GM23338 (cell line): ENCODE measurements around the gene NAPB. TPM values are rescaled to one million over a fixed set of nuclear protein-coding genes. Genes with fewer than 3 reads are reported as not detected.

ENCODE experiments used
- ATAC-seq: fragments of 200-7000 bp; cut with Tn5 transposase; 3 replicates; pipeline ENCODE4 v1.9.1; 2020
- DNase-seq: peaks from one replicate; pipeline ENCODE4 v3.0.0-alpha.2; 2015; ENCODE audit warnings: low spot score
- H2AFZ ChIP-seq: fragments of 200-600 bp; sonication (generic); 2 replicates; pipeline ENCODE4 v1.8.0; 2016; ENCODE audit warnings: antibody characterized with exemption, mild to moderate bottlenecking, moderate library complexity
- H3F3A ChIP-seq: fragments of 200-600 bp; sonication (generic); replicated peaks from 2 replicates; pipeline ENCODE4 v1.8.0; 2017; ENCODE audit warnings: antibody characterized with exemption, mixed run types, low read depth
- H3K27ac ChIP-seq: fragments of 200-600 bp; sonication (generic); 2 replicates; pipeline ENCODE4 v1.6.1; 2016; ENCODE audit warnings: low read depth
- H3K27me3 ChIP-seq: fragments of 200-600 bp; sonication (generic); 2 replicates; pipeline ENCODE4 v1.8.0; 2016; ENCODE audit warnings: mild to moderate bottlenecking, mixed run types, moderate library complexity; ENCODE audit not compliant: insufficient read depth
- H3K36me3 ChIP-seq: fragments of 200-600 bp; sonication (generic); 2 replicates; pipeline ENCODE4 v1.8.0; 2016; ENCODE audit warnings: mild to moderate bottlenecking; ENCODE audit not compliant: insufficient read depth
- H3K4me1 ChIP-seq: fragments of 200-600 bp; sonication (generic); 2 replicates; pipeline ENCODE4 v1.8.0; 2016; ENCODE audit warnings: mild to moderate bottlenecking, moderate library complexity; ENCODE audit not compliant: insufficient read depth
- H3K4me2 ChIP-seq: fragments of 200-600 bp; sonication (generic); 2 replicates; pipeline ENCODE4 v1.7.1; 2017; ENCODE audit warnings: mixed run types
- H3K4me3 ChIP-seq: fragments of 200-600 bp; sonication (generic); 2 replicates; pipeline ENCODE4 v1.6.1; 2016; ENCODE audit warnings: mixed run types
- H3K79me2 ChIP-seq: fragments of 200-600 bp; sonication (generic); replicated peaks from 2 replicates; pipeline ENCODE4 v1.8.0; 2017; ENCODE audit warnings: mild to moderate bottlenecking; ENCODE audit not compliant: insufficient read depth
- H3K9me2 ChIP-seq: fragments of 200-600 bp; sonication (generic); 2 replicates; pipeline ENCODE4 v1.8.0; 2017; ENCODE audit not compliant: insufficient read depth
- H4K20me1 ChIP-seq: fragments of 200-600 bp; sonication (generic); replicated peaks from 2 replicates; pipeline ENCODE4 v1.8.0; 2017; ENCODE audit warnings: mild to moderate bottlenecking; ENCODE audit not compliant: insufficient read depth
- H3K27ac Mint-ChIP-seq: 2 replicates; pipeline ENCODE4 v1.8.0; 2020; ENCODE audit warnings: inconsistent platforms, mild to moderate bottlenecking, moderate library complexity, mixed read lengths
- H3K27me3 Mint-ChIP-seq: 3 replicates; pipeline ENCODE4 v1.8.0; 2022; ENCODE audit warnings: low read depth, mild to moderate bottlenecking, moderate library complexity, mixed read lengths, inconsistent platforms; ENCODE audit not compliant: insufficient read depth, poor library complexity
- H3K36me3 Mint-ChIP-seq: 3 replicates; pipeline ENCODE4 v1.8.0; 2021; ENCODE audit warnings: low read depth, mild to moderate bottlenecking, inconsistent platforms, moderate library complexity, mixed read lengths
- H3K4me1 Mint-ChIP-seq: 3 replicates; pipeline ENCODE4 v1.8.0; 2020; ENCODE audit warnings: mild to moderate bottlenecking, inconsistent platforms, mixed read lengths
- H3K4me3 Mint-ChIP-seq: 3 replicates; pipeline ENCODE4 v1.8.0; 2021; ENCODE audit warnings: moderate library complexity, mild to moderate bottlenecking, inconsistent platforms, mixed read lengths
- H3K9me3 Mint-ChIP-seq: 3 replicates; pipeline ENCODE4 v1.8.0; 2020; ENCODE audit warnings: moderate library complexity, mild to moderate bottlenecking, inconsistent platforms, mixed read lengths
- EZH2 ChIP-seq: fragments of 200-600 bp; sonication (generic); IDR thresholded peaks from one replicate; pipeline ENCODE4 v1.8.0; 2017; ENCODE audit warnings: antibody characterized with exemption, mild to moderate bottlenecking, low read depth; ENCODE audit not compliant: unreplicated experiment
- JUNB ChIP-seq: IDR thresholded peaks from one replicate; pipeline ENCODE4 v1.6.1; 2016; ENCODE audit warnings: antibody characterized with exemption; ENCODE audit not compliant: unreplicated experiment
- STAT1 ChIP-seq: IDR thresholded peaks from one replicate; pipeline ENCODE4 v1.6.1; 2016; ENCODE audit warnings: antibody characterized with exemption; ENCODE audit not compliant: unreplicated experiment
- polyA plus RNA-seq: library from polyadenylated mRNA; unstranded; fragments of >200 nt; fragmentation: Nextera tagmentation; extraction: Ambion mirVana; gene quantifications from 2 replicates; pipeline ENCODE4 v1.2.1, GENCODE V29; 2016
- total RNA-seq: library from RNA; depleted of rRNA; stranded (reverse); fragments of >200 nt; shearing (Covaris generic); gene quantifications from 2 replicates; pipeline ENCODE4 v1.2.3, GENCODE V29; 2014
- TF ChIP-seq, protein P1 (sequence below): IDR thresholded peaks from one replicate; pipeline ENCODE4 v1.6.1; 2018; ENCODE audit warnings: antibody characterized with exemption; ENCODE audit not compliant: unreplicated experiment
- TF ChIP-seq, protein P2 (sequence below): fragments of 250-450 bp; sonication (Bioruptor Pico); IDR thresholded peaks from 2 replicates; pipeline ENCODE4 v1.5.0; 2020; ENCODE audit warnings: mild to moderate bottlenecking, moderate library complexity

The NAPB gene
- total and polyA plus RNA-seq, 2 experiments from 2014 or later = 7.3 to 18.1 TPM

DNA sequence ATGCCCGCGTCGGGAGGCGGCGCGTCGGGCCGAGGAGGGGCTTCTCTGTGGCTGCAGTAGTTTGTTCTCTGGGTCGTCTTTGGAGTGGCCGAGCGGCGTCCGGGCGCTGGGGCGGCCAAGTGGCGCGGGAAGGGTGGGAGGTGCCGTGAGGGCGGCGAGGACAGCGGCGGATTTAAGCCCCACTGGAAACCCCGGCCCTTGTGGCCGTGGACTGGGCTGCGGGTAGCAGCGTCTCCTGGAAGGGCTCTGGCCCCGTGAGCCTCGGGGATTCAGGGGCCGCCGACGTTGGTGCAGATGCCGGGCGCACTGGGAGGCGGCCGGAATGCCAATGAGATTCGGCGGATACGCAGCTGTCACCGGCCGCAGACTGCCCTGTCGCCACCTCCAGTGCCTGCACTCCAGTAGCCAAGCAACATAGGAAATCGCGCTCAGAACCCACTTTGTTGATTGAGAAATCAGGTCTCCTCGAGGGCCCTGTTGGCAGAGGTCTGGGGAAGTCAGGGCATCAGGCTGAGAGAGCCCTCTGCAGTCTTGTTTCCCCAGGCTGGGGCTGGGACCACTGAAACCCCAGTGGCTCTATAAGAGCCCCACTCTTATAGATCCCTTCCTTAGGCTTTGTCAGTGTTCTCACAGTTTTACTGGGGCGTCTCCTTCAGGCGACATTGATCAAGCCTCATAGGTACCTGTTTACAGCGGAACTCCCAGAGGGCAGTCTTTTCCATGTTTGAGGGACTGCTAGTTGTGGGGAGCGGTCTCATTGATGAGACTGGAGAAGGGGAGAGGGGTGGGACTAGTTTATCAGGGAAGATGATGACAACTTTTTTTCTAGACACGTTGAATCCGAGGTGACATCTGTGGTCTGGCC is 58.7 kb downstream of the NAPB start:
- H3K9me3 Mint-ChIP-seq = no peaks in the 10 kb centered on the region
- no peak overlapping the region; the same call in 1 of the 2 replicates for H3K27ac ChIP-seq
- peaks cover 5% of the 10 kb centered on the region; the same call in 1 of the 2 replicates for H3F3A ChIP-seq
- H3K79me2 ChIP-seq = peaks cover 45% of the 10 kb centered on the region
- DNase-seq (peak; percentile 68), ATAC-seq (peak; percentile 6)
- H3K4me2 ChIP-seq = peak overlapping the region; percentile 94
- H3K9me2 ChIP-seq = no peaks in the 10 kb centered on the region
- H3K4me3 ChIP-seq = peak overlapping the region; percentile 95
- H3K36me3 Mint-ChIP-seq = peaks cover 22% of the 10 kb centered on the region
- H3K36me3 ChIP-seq = no peaks in the 10 kb centered on the region
- peak overlapping the region; percentile 96 for H3K27ac Mint-ChIP-seq
- peak overlapping the region; percentile 83 for H2AFZ ChIP-seq
- TF ChIP-seq, protein P1, sequence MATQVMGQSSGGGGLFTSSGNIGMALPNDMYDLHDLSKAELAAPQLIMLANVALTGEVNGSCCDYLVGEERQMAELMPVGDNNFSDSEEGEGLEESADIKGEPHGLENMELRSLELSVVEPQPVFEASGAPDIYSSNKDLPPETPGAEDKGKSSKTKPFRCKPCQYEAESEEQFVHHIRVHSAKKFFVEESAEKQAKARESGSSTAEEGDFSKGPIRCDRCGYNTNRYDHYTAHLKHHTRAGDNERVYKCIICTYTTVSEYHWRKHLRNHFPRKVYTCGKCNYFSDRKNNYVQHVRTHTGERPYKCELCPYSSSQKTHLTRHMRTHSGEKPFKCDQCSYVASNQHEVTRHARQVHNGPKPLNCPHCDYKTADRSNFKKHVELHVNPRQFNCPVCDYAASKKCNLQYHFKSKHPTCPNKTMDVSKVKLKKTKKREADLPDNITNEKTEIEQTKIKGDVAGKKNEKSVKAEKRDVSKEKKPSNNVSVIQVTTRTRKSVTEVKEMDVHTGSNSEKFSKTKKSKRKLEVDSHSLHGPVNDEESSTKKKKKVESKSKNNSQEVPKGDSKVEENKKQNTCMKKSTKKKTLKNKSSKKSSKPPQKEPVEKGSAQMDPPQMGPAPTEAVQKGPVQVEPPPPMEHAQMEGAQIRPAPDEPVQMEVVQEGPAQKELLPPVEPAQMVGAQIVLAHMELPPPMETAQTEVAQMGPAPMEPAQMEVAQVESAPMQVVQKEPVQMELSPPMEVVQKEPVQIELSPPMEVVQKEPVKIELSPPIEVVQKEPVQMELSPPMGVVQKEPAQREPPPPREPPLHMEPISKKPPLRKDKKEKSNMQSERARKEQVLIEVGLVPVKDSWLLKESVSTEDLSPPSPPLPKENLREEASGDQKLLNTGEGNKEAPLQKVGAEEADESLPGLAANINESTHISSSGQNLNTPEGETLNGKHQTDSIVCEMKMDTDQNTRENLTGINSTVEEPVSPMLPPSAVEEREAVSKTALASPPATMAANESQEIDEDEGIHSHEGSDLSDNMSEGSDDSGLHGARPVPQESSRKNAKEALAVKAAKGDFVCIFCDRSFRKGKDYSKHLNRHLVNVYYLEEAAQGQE = no peak
- TF ChIP-seq EZH2 (no peak), STAT1 (no peak), JUNB (no peak)
- TF ChIP-seq, protein P2, sequence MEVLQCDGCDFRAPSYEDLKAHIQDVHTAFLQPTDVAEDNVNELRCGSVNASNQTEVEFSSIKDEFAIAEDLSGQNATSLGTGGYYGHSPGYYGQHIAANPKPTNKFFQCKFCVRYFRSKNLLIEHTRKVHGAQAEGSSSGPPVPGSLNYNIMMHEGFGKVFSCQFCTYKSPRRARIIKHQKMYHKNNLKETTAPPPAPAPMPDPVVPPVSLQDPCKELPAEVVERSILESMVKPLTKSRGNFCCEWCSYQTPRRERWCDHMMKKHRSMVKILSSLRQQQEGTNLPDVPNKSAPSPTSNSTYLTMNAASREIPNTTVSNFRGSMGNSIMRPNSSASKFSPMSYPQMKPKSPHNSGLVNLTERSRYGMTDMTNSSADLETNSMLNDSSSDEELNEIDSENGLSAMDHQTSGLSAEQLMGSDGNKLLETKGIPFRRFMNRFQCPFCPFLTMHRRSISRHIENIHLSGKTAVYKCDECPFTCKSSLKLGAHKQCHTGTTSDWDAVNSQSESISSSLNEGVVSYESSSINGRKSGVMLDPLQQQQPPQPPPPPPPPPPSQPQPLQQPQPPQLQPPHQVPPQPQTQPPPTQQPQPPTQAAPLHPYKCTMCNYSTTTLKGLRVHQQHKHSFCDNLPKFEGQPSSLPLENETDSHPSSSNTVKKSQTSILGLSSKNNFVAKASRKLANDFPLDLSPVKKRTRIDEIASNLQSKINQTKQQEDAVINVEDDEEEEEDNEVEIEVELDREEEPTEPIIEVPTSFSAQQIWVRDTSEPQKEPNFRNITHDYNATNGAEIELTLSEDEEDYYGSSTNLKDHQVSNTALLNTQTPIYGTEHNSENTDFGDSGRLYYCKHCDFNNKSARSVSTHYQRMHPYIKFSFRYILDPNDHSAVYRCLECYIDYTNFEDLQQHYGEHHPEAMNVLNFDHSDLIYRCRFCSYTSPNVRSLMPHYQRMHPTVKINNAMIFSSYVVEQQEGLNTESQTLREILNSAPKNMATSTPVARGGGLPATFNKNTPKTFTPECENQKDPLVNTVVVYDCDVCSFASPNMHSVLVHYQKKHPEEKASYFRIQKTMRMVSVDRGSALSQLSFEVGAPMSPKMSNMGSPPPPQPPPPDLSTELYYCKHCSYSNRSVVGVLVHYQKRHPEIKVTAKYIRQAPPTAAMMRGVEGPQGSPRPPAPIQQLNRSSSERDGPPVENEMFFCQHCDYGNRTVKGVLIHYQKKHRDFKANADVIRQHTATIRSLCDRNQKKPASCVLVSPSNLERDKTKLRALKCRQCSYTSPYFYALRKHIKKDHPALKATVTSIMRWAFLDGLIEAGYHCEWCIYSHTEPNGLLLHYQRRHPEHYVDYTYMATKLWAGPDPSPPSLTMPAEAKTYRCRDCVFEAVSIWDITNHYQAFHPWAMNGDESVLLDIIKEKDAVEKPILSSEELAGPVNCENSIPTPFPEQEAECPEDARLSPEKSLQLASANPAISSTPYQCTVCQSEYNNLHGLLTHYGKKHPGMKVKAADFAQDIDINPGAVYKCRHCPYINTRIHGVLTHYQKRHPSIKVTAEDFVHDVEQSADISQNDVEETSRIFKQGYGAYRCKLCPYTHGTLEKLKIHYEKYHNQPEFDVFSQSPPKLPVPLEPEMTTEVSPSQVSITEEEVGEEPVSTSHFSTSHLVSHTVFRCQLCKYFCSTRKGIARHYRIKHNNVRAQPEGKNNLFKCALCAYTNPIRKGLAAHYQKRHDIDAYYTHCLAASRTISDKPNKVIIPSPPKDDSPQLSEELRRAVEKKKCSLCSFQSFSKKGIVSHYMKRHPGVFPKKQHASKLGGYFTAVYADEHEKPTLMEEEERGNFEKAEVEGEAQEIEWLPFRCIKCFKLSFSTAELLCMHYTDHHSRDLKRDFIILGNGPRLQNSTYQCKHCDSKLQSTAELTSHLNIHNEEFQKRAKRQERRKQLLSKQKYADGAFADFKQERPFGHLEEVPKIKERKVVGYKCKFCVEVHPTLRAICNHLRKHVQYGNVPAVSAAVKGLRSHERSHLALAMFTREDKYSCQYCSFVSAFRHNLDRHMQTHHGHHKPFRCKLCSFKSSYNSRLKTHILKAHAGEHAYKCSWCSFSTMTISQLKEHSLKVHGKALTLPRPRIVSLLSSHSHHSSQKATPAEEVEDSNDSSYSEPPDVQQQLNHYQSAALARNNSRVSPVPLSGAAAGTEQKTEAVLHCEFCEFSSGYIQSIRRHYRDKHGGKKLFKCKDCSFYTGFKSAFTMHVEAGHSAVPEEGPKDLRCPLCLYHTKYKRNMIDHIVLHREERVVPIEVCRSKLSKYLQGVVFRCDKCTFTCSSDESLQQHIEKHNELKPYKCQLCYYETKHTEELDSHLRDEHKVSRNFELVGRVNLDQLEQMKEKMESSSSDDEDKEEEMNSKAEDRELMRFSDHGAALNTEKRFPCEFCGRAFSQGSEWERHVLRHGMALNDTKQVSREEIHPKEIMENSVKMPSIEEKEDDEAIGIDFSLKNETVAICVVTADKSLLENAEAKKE (CRISPR knock-in tag) = no peak
- peaks cover 23% of the 10 kb centered on the region for H3K27me3 Mint-ChIP-seq
- no peaks in the 10 kb centered on the region for H3K27me3 ChIP-seq
- peaks cover 19% of the 10 kb centered on the region for H4K20me1 ChIP-seq
- H3K4me1 Mint-ChIP-seq = peaks cover 37% of the 10 kb centered on the region
- H3K4me1 ChIP-seq = peaks cover 22% of the 10 kb centered on the region; the same call in 1 of the 2 replicates
- H3K4me3 Mint-ChIP-seq = peak overlapping the region; percentile 90
